Glomerular visceral epithelial cell (primary cell): Measurements from ENCODE around the gene SYT7.

Source experiments
- DNase-seq: peaks from one replicate; pipeline ENCODE4 v3.0.0-alpha.2; 2016; ENCODE audit errors: extremely low spot score

The SYT7 gene

DNA sequence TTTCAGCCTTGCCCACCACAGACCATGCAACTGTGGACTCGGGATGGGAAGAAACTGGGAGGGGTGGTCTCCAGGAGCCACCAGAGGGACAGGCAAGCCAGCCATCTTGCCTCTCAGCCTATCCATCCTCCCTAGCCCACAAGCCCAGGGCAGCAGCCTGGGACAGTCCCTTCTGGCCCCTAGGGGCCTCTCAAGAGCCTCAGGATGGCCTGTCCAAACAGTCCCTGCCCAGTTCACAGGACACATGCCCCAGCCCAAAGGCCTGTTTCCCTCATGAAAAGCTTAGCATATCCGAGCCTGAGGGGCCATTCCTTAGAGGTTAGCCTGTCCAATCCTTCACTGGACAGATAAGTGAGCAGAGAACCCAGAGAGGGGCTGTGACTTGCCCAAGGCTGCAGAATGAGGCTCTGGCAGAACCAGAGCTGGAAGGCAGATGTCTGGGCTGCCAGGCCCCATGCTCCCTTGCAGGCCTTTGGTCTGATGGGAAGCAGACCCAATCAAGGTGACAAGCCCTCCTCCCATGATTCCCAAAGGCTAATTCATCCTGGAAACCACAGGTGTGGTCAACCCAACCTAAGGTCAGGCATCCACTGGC is 44.1 kb downstream of the SYT7 start:
- no peak for DNase-seq

DNA sequence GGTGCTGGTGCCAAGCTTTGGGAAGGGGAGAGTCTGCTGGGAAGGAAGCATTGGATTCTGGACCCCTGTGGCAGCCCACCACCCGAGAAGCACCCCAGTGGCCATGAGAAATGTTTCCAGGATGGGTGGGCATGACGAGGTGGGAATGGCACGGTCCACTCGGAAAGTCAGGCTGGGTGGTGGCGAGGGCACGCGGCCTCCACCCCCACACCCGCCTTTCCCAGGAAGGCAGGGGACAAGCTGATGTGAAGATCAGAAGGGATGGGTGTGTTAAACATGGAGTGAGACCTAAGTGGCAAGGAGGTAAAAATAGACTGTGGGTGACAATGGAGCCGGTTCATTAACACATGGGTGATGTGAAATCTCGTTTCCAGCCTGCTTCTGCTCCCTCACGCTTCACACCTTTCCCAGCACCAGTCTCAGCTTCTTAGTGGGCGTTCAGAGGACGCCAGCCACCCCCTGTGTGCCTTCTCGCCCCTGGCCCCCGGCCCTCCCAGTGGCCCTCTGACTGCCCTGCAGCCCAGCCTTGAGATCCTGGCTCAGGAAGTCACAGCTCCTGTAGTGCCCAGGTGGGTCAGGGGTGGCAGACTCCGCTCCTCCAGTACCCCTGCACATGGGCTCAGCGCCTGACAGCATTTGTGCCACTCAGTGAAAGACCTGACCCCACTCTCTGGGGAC is 44.7 kb downstream of the SYT7 start:
- no peak for DNase-seq

DNA sequence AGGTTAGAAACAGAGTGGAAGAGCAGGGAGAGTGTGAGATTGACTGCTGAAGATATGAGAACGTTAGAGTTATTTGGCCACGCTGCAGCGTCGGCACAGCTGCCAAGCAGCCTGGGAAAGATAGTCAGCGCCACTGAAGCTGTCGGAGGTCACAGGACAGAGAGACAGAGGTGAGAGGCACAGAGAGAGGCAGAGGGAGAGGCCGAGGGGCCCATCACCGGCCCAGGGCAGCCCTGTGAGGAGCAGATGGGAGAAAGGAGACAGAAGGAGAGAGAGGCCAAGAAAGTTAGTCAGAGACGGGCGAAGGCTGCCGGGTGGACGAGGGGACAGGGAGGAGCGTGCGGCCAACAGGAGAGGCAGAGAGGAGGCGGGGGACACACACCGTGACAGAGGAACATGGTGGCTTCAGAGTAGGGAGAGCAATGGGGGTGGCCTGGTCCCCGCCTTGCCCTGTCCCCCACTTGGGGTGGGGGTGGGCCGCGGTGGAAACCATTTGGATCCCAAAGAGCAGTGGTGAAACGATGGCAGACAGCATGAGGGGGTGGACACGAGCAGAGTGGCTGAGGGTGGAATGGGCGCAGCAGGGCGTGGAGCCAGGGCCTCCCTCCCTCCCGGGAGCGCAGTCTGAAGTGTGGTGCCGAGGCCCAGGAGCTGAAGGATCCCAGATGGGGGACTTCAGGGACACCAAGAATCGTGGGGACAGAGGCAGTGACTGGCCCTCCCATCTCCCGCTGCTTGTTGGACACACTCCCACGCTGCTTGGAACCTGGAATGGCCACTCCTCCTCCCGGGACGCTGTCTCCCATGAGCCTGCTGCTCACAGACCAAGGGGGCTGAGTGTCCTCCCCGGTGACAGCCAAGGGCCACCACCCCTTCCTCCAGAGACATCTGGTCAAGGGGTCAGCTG is 45.7 kb downstream of the SYT7 start:
- no peak for DNase-seq

- no peak for DNase-seq
Measured at GRCh38 chr11:61534025-61534932, 46.6 kb downstream of the SYT7 start.

DNA sequence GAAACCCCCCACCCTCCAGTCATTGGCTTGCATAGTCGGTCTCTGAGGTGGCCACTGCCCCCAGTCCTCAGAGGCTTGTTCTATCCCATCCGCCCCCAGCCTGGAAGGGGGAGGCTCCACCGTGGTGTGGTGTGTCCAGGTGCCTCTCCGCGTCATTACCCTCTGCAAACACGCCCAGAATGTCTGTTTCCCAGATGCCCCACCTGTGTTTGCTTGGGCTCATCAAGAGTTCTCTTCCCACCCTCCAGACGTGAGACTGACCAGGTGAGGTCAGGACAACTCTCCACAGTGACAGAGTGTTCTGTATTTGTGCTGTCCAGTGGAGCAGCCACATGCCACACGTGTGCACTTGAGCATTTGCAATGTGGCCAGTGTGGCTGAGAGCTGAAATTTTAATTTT is 47.5 kb downstream of the SYT7 start:
- no peak for DNase-seq

DNA sequence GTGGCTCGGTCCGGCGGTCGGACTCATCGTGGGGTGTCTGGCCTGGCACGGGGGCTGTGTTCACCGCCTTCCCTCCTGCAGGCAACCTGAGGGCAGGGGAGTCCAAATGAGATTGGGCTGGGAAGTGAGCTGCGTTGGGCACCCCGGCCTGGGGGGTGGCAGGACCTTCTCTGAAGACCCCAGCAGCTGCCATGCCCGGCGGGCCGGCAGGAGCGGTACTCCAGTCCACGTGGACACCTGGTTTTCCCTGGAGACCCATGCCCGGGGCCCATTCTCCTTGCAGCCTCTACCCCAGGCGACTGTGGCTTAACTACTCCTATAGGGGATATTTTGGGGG is 47.9 kb downstream of the SYT7 start:
- no peak for DNase-seq

- peak; percentile 36 for DNase-seq
Measured at GRCh38 chr11:61532134-61533038, 48.5 kb downstream of the SYT7 start.

- DNase-seq: no peak
Measured at GRCh38 chr11:61531044-61531443, 49.8 kb downstream of the SYT7 start.

- peak; percentile 37 for DNase-seq
Measured at GRCh38 chr11:61529537-61530225, 51.2 kb downstream of the SYT7 start.

GRCh38 chr11:61528114-61528513 is 52.8 kb downstream of the SYT7 start:
- DNase-seq: no peak

DNA sequence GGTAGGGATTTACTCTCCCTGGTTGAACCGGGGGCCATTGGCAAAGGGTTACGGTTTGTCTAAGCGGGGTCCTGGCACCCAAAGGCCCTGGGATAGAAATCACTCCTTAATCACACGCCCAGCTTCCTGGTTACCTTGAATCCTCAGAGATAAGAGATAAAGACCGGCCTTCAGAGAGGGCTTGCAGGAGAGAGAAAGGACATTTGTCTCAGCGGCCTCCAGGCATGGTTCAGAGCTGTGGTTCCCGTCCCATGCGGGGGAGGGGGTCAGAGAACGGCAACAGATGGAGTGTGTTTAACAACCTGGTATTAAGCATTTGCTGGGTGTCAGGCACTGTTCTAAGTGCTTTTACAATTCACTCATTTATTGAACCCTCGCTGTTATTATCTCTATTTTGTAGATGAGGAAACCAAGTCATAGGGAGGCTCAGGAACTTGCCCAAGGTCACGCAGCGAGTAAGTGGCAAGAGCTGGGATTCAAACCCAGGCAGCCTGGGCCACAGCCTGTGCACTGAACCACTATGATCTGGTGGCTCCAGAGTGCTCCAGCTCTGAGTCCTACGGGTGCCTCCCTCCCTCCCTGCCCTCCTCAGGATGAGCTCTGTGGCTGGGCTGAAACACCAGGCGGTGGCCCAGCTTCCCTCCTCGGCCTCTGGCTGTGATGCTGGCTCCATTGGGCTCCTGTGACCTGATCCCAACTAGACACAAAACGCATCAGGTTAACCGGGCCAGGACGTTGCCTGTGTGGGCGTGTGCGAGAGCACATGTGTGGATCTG is 53.7 kb downstream of the SYT7 start:
- no peak for DNase-seq

- no peak for DNase-seq
Measured at GRCh38 chr11:61526229-61526628, 54.6 kb downstream of the SYT7 start.

- no peak for DNase-seq
Measured at GRCh38 chr11:61524963-61525587, 55.8 kb downstream of the SYT7 start.

DNA sequence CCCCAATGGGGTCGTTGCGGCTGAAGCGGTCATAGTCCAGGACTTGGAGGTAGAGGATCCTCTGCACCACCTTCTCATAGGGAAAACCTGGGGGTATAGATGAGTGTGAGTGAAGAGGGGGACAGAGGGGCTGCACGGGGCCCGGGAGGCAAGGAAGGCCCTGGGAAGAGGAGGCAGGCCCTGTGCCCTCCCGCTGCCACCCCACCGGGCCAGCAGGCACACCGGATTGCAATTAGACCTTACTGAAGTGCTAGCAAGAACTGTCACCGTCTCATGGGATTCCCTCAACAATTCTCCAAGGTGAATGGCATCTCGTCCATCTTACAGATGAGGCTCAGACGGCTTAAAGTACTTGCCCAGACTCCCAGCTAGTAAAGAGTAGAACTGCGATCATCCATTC is 56.4 kb downstream of the SYT7 start:
- no peak for DNase-seq

- no peak for DNase-seq
Measured at GRCh38 chr11:61522881-61523280, 58.0 kb downstream of the SYT7 start.

DNA sequence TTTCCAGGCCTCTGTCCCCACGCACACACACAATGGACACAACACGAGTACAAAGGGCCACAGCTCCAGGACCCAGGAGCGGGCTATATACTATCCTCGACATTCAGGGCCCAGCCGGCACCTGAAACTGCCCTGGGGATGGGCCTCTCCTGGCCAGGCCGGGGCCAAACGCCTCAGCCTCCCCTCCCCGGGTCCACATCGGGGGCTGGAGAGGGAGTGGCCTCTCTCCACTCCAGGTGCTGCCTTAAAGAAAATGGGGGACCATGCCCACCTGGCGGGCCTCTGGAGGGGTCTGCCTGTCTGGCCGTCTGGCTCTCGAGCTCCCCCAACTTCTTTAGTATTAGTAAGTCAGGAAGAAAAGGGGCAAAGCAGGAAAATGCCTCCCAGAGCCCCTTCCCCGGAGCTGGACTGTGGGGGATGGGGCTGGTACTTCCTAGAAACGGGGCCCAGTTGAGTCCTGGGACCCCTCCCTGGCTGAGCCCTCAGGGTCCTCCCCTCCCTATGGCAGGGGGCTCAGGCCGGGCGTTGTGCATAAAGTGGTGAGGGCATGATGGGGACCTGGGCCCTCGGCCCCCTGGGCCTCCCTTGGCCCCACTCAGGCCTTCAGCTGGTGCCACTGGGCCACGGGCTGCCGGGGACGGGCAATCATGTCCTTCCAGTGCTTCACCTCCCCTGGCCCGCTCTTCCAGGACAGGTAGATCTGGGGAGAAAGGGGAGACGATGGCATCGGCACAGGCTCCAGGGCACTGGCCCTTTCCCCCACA is 62.7 kb downstream of the SYT7 start:
- no peak for DNase-seq

DNA sequence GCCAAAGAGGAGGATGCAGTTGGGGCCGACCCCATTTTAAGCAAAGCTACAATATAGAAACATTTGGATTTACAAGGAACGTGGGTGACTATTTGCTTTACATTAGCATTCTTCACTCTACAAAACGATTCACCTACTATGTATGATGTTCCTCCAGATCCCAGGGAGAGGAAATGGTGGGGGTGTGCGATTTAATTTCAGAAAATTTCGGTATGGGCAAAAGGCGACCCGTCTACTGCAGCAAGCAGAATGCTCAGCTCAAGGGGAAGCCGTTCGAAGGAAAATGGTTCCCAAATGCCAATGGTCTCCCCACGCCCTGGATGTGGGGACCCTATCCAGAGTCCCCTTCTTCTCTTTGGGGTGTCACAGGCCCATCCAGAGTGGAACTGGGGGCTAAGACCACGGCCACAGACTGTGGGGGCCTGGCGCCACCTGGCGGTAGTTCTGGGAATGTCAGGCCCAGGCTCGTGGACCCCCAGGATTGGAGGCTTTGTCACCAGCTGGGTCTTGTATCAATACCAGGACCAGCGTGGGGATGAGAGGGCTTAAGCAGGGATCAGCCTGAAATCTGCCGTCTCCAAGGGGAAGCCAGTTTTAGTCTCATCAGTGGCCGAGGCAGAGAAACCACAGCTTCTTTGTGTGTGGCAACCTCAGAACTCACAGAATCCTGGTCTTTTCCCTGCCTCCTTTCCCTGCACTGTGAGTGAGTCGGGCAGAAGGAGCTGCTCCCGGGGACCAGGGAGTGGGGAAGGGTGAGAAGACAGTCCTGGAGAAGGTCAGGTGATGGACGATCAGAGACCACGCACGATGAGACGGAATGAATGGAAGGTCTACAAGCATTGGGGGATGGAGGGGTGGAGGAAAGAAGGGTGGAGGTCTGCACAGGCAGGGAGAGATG is 64.0 kb downstream of the SYT7 start:
- peak; percentile 40 for DNase-seq
